Measurements from ENCODE around the gene ANKS3. TPM values are rescaled to one million over a fixed set of nuclear protein-coding genes. Genes with fewer than 3 reads are reported as not detected.

Gene ANKS3
- total and polyA plus RNA-seq, 2 of the 8 experiments (the other 6 are each of a cell fraction or from before 2014, with no cell fraction given) = 15.5 to 23.9 TPM

DNA sequence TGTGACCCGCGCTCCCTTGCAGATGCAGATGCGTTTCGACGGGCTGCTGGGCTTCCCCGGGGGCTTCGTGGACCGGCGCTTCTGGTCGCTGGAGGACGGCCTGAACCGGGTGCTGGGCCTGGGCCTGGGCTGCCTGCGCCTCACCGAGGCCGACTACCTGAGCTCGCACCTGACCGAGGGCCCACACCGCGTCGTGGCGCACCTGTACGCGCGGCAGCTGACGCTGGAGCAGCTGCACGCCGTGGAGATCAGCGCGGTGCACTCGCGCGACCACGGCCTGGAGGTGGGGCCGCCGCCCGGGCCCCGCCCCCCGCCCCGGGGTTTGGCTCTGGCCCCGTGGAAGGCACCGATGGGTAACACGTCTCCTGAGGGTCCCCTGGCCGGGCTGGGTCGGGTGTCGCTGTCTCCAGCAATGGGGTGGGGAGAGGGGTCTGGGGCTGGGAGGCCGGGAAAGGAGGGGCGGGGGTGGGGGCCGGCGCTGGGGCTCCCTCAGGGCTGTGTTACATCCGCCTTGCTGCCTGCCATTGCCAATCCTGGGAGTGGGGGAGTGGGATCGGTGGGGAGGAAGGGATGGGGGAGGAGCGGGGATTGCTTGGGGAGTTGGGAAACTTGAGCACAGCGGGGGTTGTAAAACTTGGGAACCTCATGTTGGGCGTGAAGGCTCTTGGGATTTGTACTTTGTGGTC lies 40.0 kb downstream of the ANKS3 start:
- TF ChIP-seq SIN3A (conservative IDR thresholded peaks at IDR 0.05 in 1 of 2, IDR thresholded peaks at IDR 0.05 in 1 of 2; ENCODE audit: low read depth in 1 of 2, low read length in 2 of 2) = peak in 1 of 2 experiments; percentile 7; a peak in 2 of 4 replicates
- TF ChIP-seq, protein P1, sequence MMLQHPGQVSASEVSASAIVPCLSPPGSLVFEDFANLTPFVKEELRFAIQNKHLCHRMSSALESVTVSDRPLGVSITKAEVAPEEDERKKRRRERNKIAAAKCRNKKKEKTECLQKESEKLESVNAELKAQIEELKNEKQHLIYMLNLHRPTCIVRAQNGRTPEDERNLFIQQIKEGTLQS (IDR thresholded peaks at IDR 0.05; ENCODE audit: insufficient read depth, low read depth, low read length) = no peak
- no peak for TF ChIP-seq CEBPB (IDR thresholded peaks at IDR 0.05; ENCODE audit: low read depth, low read length)
- peak; percentile 63 for TF ChIP-seq KDM4A (IDR thresholded peaks at IDR 0.05; ENCODE audit: low read depth, low read length, severe bottlenecking)
- no peak; the same call in 1 of the 2 replicates for TF ChIP-seq POLR2AphosphoS5 (IDR thresholded peaks at IDR 0.05; ENCODE audit: low read depth, low read length)
- TF ChIP-seq POLR2A (IDR thresholded peaks at IDR 0.05; ENCODE audit: control extremely low read depth in 1 of 2, low read depth in 2 of 2, low read length in 2 of 2) = peak in 1 of 2 experiments; percentile 17; a peak in 1 of 3 replicates
- TF ChIP-seq SP1 (IDR thresholded peaks at IDR 0.05; ENCODE audit: low read depth, low read length) = no peak
- TF ChIP-seq RBBP5 (IDR thresholded peaks at IDR 0.05; ENCODE audit: borderline replicate concordance, low read depth, low read length) = no peak
- TF ChIP-seq KDM5A (IDR thresholded peaks at IDR 0.05; ENCODE audit: low read length) = no peak
- no peak for TF ChIP-seq CBX8 (IDR thresholded peaks at IDR 0.05; ENCODE audit: borderline replicate concordance, low read depth, low read length)
- Histone ChIP-seq H3K18ac (ENCODE audit: extremely low read depth, low read length) (peak overlapping the region; percentile 87), H3K4ac (replicated peaks; ENCODE audit: insufficient read length, low read depth, low read length) (no peak overlapping the region), H3K27me3 (replicated peaks in 1 of 4; ENCODE audit: control insufficient read depth in 3 of 4, extremely low read depth in 1 of 4, insufficient read depth in 3 of 4, low read length in 3 of 4) (no peaks in the 10 kb centered on the region), H4K20me1 (replicated peaks in 1 of 2; ENCODE audit: control insufficient read depth in 1 of 2, insufficient read depth in 2 of 2, low read length in 2 of 2) (peaks cover 0 to 18% of the 10 kb centered on the region in 2 experiments), H3K4me2 (ENCODE audit: insufficient read depth in 1 of 2, low read depth in 2 of 2, low read length in 2 of 2) (peak overlapping the region; percentile 68), H2BK12ac (ENCODE audit: low read depth, low read length) (no peak overlapping the region; the same call in 1 of the 2 replicates), H2AFZ (ENCODE audit: low read length) (no peak overlapping the region), H3K9me3 (ENCODE audit: insufficient read depth in 2 of 2, low read depth in 1 of 2, low read length in 1 of 2) (no peaks in the 10 kb centered on the region), H3K4me3 (ENCODE audit: extremely low read depth in 1 of 4, insufficient read depth in 2 of 4, low read depth in 3 of 4, low read length in 4 of 4) (peak overlapping the region; percentile 72 to 93 (median 76)), H3K4me1 (replicated peaks in 1 of 4; ENCODE audit: control insufficient read depth in 3 of 4, insufficient read depth in 4 of 4, low read length in 3 of 4) (peaks cover 0 to 7% (median 5%) of the 10 kb centered on the region in 4 experiments; a peak in 4 of 7 replicates), H3K23me2 (ENCODE audit: low read depth, low read length) (peaks cover 8% of the 10 kb centered on the region; the same call in 1 of the 2 replicates), H2BK20ac (ENCODE audit: low read length) (no peak overlapping the region), H2BK5ac (ENCODE audit: low read depth, low read length) (peak overlapping the region; percentile 78; the same call in 1 of the 2 replicates), H3K23ac (ENCODE audit: insufficient read length) (no peak overlapping the region), H3K14ac (ENCODE audit: insufficient read length) (no peak overlapping the region), H2BK120ac (replicated peaks; ENCODE audit: low read depth, low read length) (no peak overlapping the region), H2BK15ac (ENCODE audit: low read length) (no peak overlapping the region), H3K79me1 (ENCODE audit: low read depth, low read length) (no peaks in the 10 kb centered on the region), H2AK5ac (ENCODE audit: low read depth, low read length) (no peak overlapping the region), H3K79me2 (ENCODE audit: control insufficient read depth in 1 of 2, insufficient read depth in 2 of 2, low read length in 2 of 2) (peaks cover 0 to 2% of the 10 kb centered on the region in 2 experiments; a peak in 1 of 4 replicates), H3K9ac (replicated peaks in 1 of 4; ENCODE audit: extremely low read depth in 1 of 4, low read depth in 3 of 4, low read length in 3 of 4) (peak overlapping the region; percentile 66 to 90 (median 76); a peak in 6 of 7 replicates), H3K56ac (replicated peaks; ENCODE audit: insufficient read length, low read depth, low read length) (no peak overlapping the region), H4K91ac (replicated peaks; ENCODE audit: insufficient read length, low read length) (peak overlapping the region; percentile 65), H3K27ac (ENCODE audit: low read depth, low read length) (peak overlapping the region; percentile 50; the same call in 1 of the 2 replicates), H4K8ac (ENCODE audit: extremely low read depth, insufficient read depth, low read length) (peak overlapping the region; percentile 80; the same call in 1 of the 2 replicates), H3K36me3 (ENCODE audit: control insufficient read depth in 2 of 4, insufficient read depth in 4 of 4, low read length in 3 of 4) (peaks cover 14 to 25% (median 21%) of the 10 kb centered on the region in 4 experiments), H4K5ac (ENCODE audit: insufficient read length, low read depth, low read length) (peak overlapping the region; percentile 86)
- FAIRE-seq = no peak
- CTCF ChIA-PET (ENCODE audit: partially characterized antibody) = interaction anchor here (0.9 to 2.8 kb wide), 4 partner anchors 11 to 40 kb away, joined by 3 to 13 read pairs (median 8); partner anchors contain the start of genes ANKS3 and DNAAF8
- POLR2A ChIA-PET (ENCODE audit: partially characterized antibody) = interaction anchor here (0.7 to 5.4 kb wide), 22 partner anchors 9 to 262 kb away, joined by 3 to 59 read pairs (median 4); partner anchors contain the start of genes ANKS3, DNAAF8, GLYR1 and PPL
- DNase-seq (ENCODE audit: low read depth in 1 of 2, low spot score in 2 of 2) = no peak
- WGBS, 2 experiments (ENCODE audit: extremely low coverage in 1 of 2, insufficient coverage in 1 of 2, insufficient read length in 1 of 2, insufficient replicate concordance in 2 of 2, low coverage in 1 of 2, low lambda C conversion rate in 2 of 2, missing lambda C conversion rate in 1 of 2) = 3% methylated on average over 36 of the region's 54 CpGs; no CpG with 5 or more reads in 1 of the 2 experiments

Data from H1 (cell line).